GM12878 (cell line): ENCODE measurements around the gene PLOD2. TPM values are rescaled to one million over a fixed set of nuclear protein-coding genes. Genes with fewer than 3 reads are reported as not detected.

Source experiments
- ATAC-seq: fragments of 200-7000 bp; cut with Tn5 transposase; 3 replicates; pipeline ENCODE4 v1.9.1; 2020; ENCODE audit warnings: mild to moderate bottlenecking, moderate library complexity
- BruUV-seq: library from RNA; stranded (reverse); fragments of 400-500 nt; replicated peaks from 2 replicates; lab custom pipeline; 2021; lab: Mats Ljungman, UMichigan
- CTCF ChIA-PET: fragments of 300-600 bp; sonication (Branson Sonifier 250); formaldehyde crosslinking; extraction: SDS; loops from one replicate; lab custom pipeline; 2021; ENCODE audit warnings: inconsistent platforms; lab: Yijun Ruan, JAX
- POLR2A ChIA-PET: fragments of 350-600 bp; formaldehyde crosslinking; extraction: SDS; loops from one replicate; lab custom pipeline; 2021; ENCODE audit warnings: inconsistent platforms; lab: Charles Lee
- RAD21 ChIA-PET: fragments of 300-600 bp; sonication (Branson Sonifier 250); formaldehyde crosslinking; loops from one replicate; lab custom pipeline; 2023; ENCODE audit warnings: antibody characterized with exemption; ENCODE audit not compliant: unreplicated experiment; lab: Charles Lee
- SMC1A ChIA-PET: fragments of 300-600 bp; sonication (Branson Sonifier 250); formaldehyde crosslinking; loops from one replicate; lab custom pipeline; 2023; ENCODE audit not compliant: unreplicated experiment, uncharacterized antibody; lab: Charles Lee
- DNase-seq: peaks from one replicate; pipeline ENCODE4 v3.0.0-alpha.2; 2011; ENCODE audit warnings: low read depth, low spot score
- FAIRE-seq: peaks from 3 replicates; lab custom pipeline; 2011; peaks lifted over from hg19 to GRCh38; lab: Jason Lieb, UNC
- H2AFZ ChIP-seq: 2 replicates; pipeline ENCODE4 v1.6.0; 2011; ENCODE audit warnings: low read depth, low read length, control low read depth; ENCODE audit not compliant: control insufficient read depth
- H3K27ac ChIP-seq: 2 replicates; pipeline ENCODE4 v1.5.1; 2011; ENCODE audit warnings: control low read depth; ENCODE audit not compliant: control insufficient read depth, insufficient read depth
- H3K27me3 ChIP-seq, 2 experiments: replicated peaks in 1 of 2; 2 replicates each; pipeline versions ENCODE4 v1.6.0 to v1.6.1; 2011; ENCODE audit warnings: low read length in 1 of 2; ENCODE audit not compliant: control insufficient read depth in 2 of 2, insufficient read depth in 2 of 2
- H3K36me3 ChIP-seq, 2 experiments: 2 replicates each; pipeline ENCODE4 v1.5.1; 2011; ENCODE audit warnings: low read length in 1 of 2; ENCODE audit not compliant: control insufficient read depth in 2 of 2, insufficient read depth in 2 of 2
- H3K4me1 ChIP-seq: 2 replicates; pipeline ENCODE4 v1.6.1; 2011; ENCODE audit warnings: mild to moderate bottlenecking, low read length, moderate library complexity, mixed read lengths; ENCODE audit not compliant: control insufficient read depth, insufficient read depth
- H3K4me2 ChIP-seq: 2 replicates; pipeline ENCODE4 v1.6.0; 2011; ENCODE audit warnings: control low read depth; ENCODE audit not compliant: control insufficient read depth, insufficient read depth
- H3K4me3 ChIP-seq: fragments of 200-600 bp; sonication (generic); 2 replicates; pipeline ENCODE4 v1.5.1; 2016
- H3K79me2 ChIP-seq: 2 replicates; pipeline ENCODE4 v1.6.0; 2011; ENCODE audit warnings: low read length; ENCODE audit not compliant: control insufficient read depth, insufficient read depth
- H3K9ac ChIP-seq: 2 replicates; pipeline ENCODE4 v1.8.0; 2011; ENCODE audit warnings: low read length, control low read depth, mixed read lengths; ENCODE audit not compliant: control insufficient read depth, insufficient read depth
- H3K9me3 ChIP-seq: replicated peaks from 3 replicates; pipeline ENCODE4 v1.5.1; 2011; ENCODE audit warnings: mild to moderate bottlenecking, low read length; ENCODE audit not compliant: control insufficient read depth, insufficient read depth
- H4K20me1 ChIP-seq: 2 replicates; pipeline ENCODE4 v1.6.0; 2011; ENCODE audit not compliant: control insufficient read depth, insufficient read depth
- CREM ChIP-seq: IDR thresholded peaks from 2 replicates; pipeline ENCODE4 v1.6.1; 2014; ENCODE audit warnings: antibody characterized with exemption, low read depth
- CUX1 ChIP-seq: IDR thresholded peaks from 2 replicates; pipeline ENCODE4 v1.6.1; 2012; ENCODE audit warnings: improper control_type of control experiment, low read depth, low read length; ENCODE audit not compliant: insufficient replicate concordance
- DPF2 ChIP-seq: fragments of 450-650 bp; IDR thresholded peaks from 2 replicates; pipeline ENCODE4 v1.6.1; 2017; ENCODE audit warnings: mild to moderate bottlenecking
- FOS ChIP-seq: IDR thresholded peaks from 3 replicates; pipeline ENCODE4 v1.6.1; 2011; ENCODE audit warnings: borderline replicate concordance; ENCODE audit not compliant: insufficient read length; ENCODE audit errors: extremely low read depth
- GATAD2B ChIP-seq: fragments of 450-650 bp; conservative IDR thresholded peaks from 2 replicates; pipeline ENCODE4 v1.6.1; 2017; ENCODE audit warnings: low read depth, mild to moderate bottlenecking, moderate library complexity
- MEF2A ChIP-seq: IDR thresholded peaks from 2 replicates; pipeline ENCODE4 v1.6.1; 2011; ENCODE audit warnings: low read depth, mild to moderate bottlenecking, low read length, moderate library complexity; ENCODE audit not compliant: insufficient read depth
- MYC ChIP-seq: IDR thresholded peaks from 2 replicates; pipeline ENCODE4 v1.6.1; 2011; ENCODE audit warnings: mild to moderate bottlenecking, low read length, moderate library complexity, inconsistent platforms; ENCODE audit not compliant: insufficient read depth, insufficient replicate concordance, insufficient read length, severe bottlenecking
- RCOR1 ChIP-seq: conservative IDR thresholded peaks from 2 replicates; pipeline ENCODE4 v1.6.1; 2012; ENCODE audit warnings: low read depth, low read length, improper control_type of control experiment
- RELA ChIP-seq: fragments of 450-650 bp; IDR thresholded peaks from 2 replicates; pipeline ENCODE4 v1.8.0; 2014; ENCODE audit warnings: borderline replicate concordance; ENCODE audit not compliant: partially characterized antibody
- SMAD1 ChIP-seq: fragments of 450-650 bp; IDR thresholded peaks from 2 replicates; pipeline ENCODE4 v1.6.1; 2018; ENCODE audit warnings: mild to moderate bottlenecking, low read depth; ENCODE audit not compliant: partially characterized antibody
- SMARCA5 ChIP-seq: fragments of 450-650 bp; IDR thresholded peaks from 2 replicates; pipeline ENCODE4 v1.6.1; 2017; ENCODE audit warnings: mild to moderate bottlenecking
- TBL1XR1 ChIP-seq: IDR thresholded peaks from 2 replicates; pipeline ENCODE4 v1.6.1; 2012; ENCODE audit warnings: low read depth, low read length, improper control_type of control experiment
- TCF12 ChIP-seq: IDR thresholded peaks from 2 replicates; pipeline ENCODE4 v1.6.1; 2011; ENCODE audit warnings: low read depth, mild to moderate bottlenecking, low read length
- TCF7 ChIP-seq: IDR thresholded peaks from 2 replicates; pipeline ENCODE4 v1.6.1; 2014; ENCODE audit warnings: antibody characterized with exemption, borderline replicate concordance
- WRNIP1 ChIP-seq: IDR thresholded peaks from 2 replicates; pipeline ENCODE4 v1.6.1; 2011; ENCODE audit warnings: low read depth, low read length, improper control_type of control experiment, borderline replicate concordance
- YY1 ChIP-seq: IDR thresholded peaks from 2 replicates; pipeline ENCODE4 v1.6.1; 2011; ENCODE audit warnings: low read depth, mild to moderate bottlenecking, low read length
- ZBTB4 ChIP-seq: fragments of 450-650 bp; formaldehyde crosslinking; IDR thresholded peaks from 2 replicates; pipeline ENCODE4 v1.4.0; 2022; ENCODE audit warnings: mild to moderate bottlenecking, moderate library complexity
- WGBS: methylation state at CpG from one replicate; pipeline ENCODE4 v1.1.6; 2016; ENCODE audit warnings: low lambda C conversion rate; ENCODE audit not compliant: insufficient replicate concordance, insufficient coverage; ENCODE audit errors: missing lambda C conversion rate; 5-methylcytosine and 5-hydroxymethylcytosine counted together
- in situ Hi-C: fragments of 300-500 bp; cut with MboI; formaldehyde crosslinking; loops from 9 replicates; pipeline ENCODE4 v1.14.3; 2018; ENCODE audit warnings: mixed read lengths
- intact Hi-C: fragments of 100-400 bp; cut with micrococcal nuclease; formaldehyde crosslinking; loops from one replicate; pipeline ENCODE4 v1.14.2; 2022; ENCODE audit not compliant: unreplicated experiment
- polyA plus RNA-seq, 11 experiments: library from polyadenylated mRNA; depleted of rRNA in 4 of 11; unstranded in 6 of 11; stranded (reverse) in 5 of 11; fragments of >200 nt; fragmentation: Nextera tagmentation in 4 of 11; fragmentation: Illumina TruSeq in 1 of 11; extraction: Ambion mirVana in 4 of 11; extraction: Trizol in 1 of 11; gene quantifications; 1 replicate in 1 of 11; 2 replicates in 10 of 11; pipeline versions ENCODE4 v1.2.1 to v1.2.3, GENCODE V29; 2011 to 2016; ENCODE audit warnings: inconsistent platforms in 2 of 11, missing spikeins in 2 of 11, low read depth in 1 of 11
- total RNA-seq, 4 experiments: library from RNA; depleted of rRNA in 3 of 4; stranded (reverse); fragments of >200 nt in 3 of 4; fragmentation: Illumina TruSeq in 1 of 4; extraction: Trizol in 1 of 4; gene quantifications; 2 replicates each; pipeline versions ENCODE4 v1.2.1 to v1.2.3, GENCODE V29; 2013 to 2021

Gene PLOD2
- total and polyA plus RNA-seq, 10 of the 15 experiments (the other 5 are each of a cell fraction or from before 2014, with no cell fraction given), result 0.03 to 0.56 (median 0.33) TPM; not detected in 4

- TF ChIP-seq CREM (no peak), RCOR1 (no peak), SMARCA5 (no peak)
These were observed 140.0 kb downstream of the PLOD2 start (continued) for GRCh38 chr3:146020969-146021368.

- 25% methylated on average over 4 of the region's 4 CpGs for WGBS
- Histone ChIP-seq H3K4me3 (no peak overlapping the region), H3K27me3 (no peaks in the 10 kb centered on the region), H3K36me3 (no peaks in the 10 kb centered on the region), H3K9ac (no peak overlapping the region), H2AFZ (no peak overlapping the region), H3K9me3 (no peaks in the 10 kb centered on the region), H3K4me1 (no peaks in the 10 kb centered on the region), H3K27ac (no peak overlapping the region), H3K4me2 (no peak overlapping the region), H4K20me1 (no peaks in the 10 kb centered on the region), H3K79me2 (no peaks in the 10 kb centered on the region)
- no peak for FAIRE-seq
- BruUV-seq, result no TSS peak
- SMC1A ChIA-PET, result no interaction called here
- intact Hi-C loops (no loop called here), in situ Hi-C loops (no loop called here)
- no peak for DNase-seq
- POLR2A ChIA-PET, result no interaction called here
- RAD21 ChIA-PET, result no interaction called here
- CTCF ChIA-PET, result no interaction called here
- no peak for ATAC-seq
- TF ChIP-seq YY1, result no peak
- no peak for TF ChIP-seq TBL1XR1
- no peak for TF ChIP-seq RELA
- no peak for TF ChIP-seq SMAD1
- TF ChIP-seq TCF7, result no peak
- no peak for TF ChIP-seq MEF2A
- TF ChIP-seq WRNIP1, result no peak
- no peak for TF ChIP-seq ZBTB4 (CRISPR knock-in tag)
- TF ChIP-seq DPF2, result no peak
- TF ChIP-seq GATAD2B, result no peak
- TF ChIP-seq RCOR1, result no peak
- TF ChIP-seq CUX1, result no peak
- no peak for TF ChIP-seq FOS
- TF ChIP-seq MYC, result no peak
- no peak for TF ChIP-seq TCF12
These were observed 141.5 kb downstream of the PLOD2 start for GRCh38 chr3:146019508-146019907.
